Large intestine (tissue), 3 donors: ENCODE measurements around the gene STX8. TPM values are rescaled to one million over a fixed set of nuclear protein-coding genes. Genes with fewer than 3 reads are reported as not detected.
"Not testable (repeated sequence)": the region's sequence is repeated elsewhere in the genome, so short reads cannot be mapped to it uniquely, and the experiment has no call there.

ENCODE experiments used
- DNase-seq, 2 donors: peaks; one replicate each; pipeline versions ENCODE4 v3.0.0 to v3.0.0-alpha.2; 2013
- H3K27ac ChIP-seq: one replicate; pipeline ENCODE4 v1.5.1; 2013; ENCODE audit warnings: low read length
- H3K27me3 ChIP-seq: 2 replicates; pipeline ENCODE4 v1.6.1; 2013; ENCODE audit warnings: low read length; ENCODE audit not compliant: control insufficient read depth, insufficient read depth
- H3K36me3 ChIP-seq: 2 replicates; pipeline ENCODE4 v1.6.1; 2013; ENCODE audit warnings: low read length; ENCODE audit not compliant: control insufficient read depth, insufficient read depth
- H3K4me1 ChIP-seq: one replicate; pipeline ENCODE4 v1.6.1; 2013; ENCODE audit warnings: low read length; ENCODE audit not compliant: control insufficient read depth, insufficient read depth
- H3K4me3 ChIP-seq: one replicate; pipeline ENCODE4 v1.5.1; 2013; ENCODE audit warnings: low read length
- H3K9me3 ChIP-seq: one replicate; pipeline ENCODE4 v1.6.1; 2013; ENCODE audit warnings: mild to moderate bottlenecking, low read depth, low read length, moderate library complexity; ENCODE audit not compliant: control insufficient read depth
- WGBS: methylation state at CpG from one replicate; pipeline ENCODE4 v1.1.5; 2013; ENCODE audit warnings: low lambda C conversion rate; ENCODE audit not compliant: insufficient coverage; 5-methylcytosine and 5-hydroxymethylcytosine counted together
- polyA plus RNA-seq: library from polyadenylated mRNA; unstranded; fragments of 120-200 nt; gene quantifications from one replicate; pipeline ENCODE4 v1.2.1, GENCODE V29; 2013

The STX8 gene
- polyA plus RNA-seq, 1 donor, result 53.6 TPM

GRCh38 chr17:9258115-9259015, 317.3 kb downstream of the STX8 start:
- no peak for DNase-seq
- Histone ChIP-seq H3K4me1 (peaks cover 45% of the 10 kb centered on the region), H3K9me3 (no peaks in the 10 kb centered on the region), H3K36me3 (no peaks in the 10 kb centered on the region), H3K4me3 (no peak overlapping the region), H3K27me3 (no peaks in the 10 kb centered on the region), H3K27ac (no peak overlapping the region)
- 95% methylated on average over 3 of the region's 15 CpGs for WGBS

GRCh38 chr17:9257630-9257965, 318.0 kb downstream of the STX8 start:
- WGBS, result no CpG with 5 or more reads among the region's 9 CpGs
- H3K27ac ChIP-seq, result not testable (repeated sequence)

GRCh38 chr17:9256751-9257629, 318.6 kb downstream of the STX8 start:
- Histone ChIP-seq H3K36me3 (no peaks in the 10 kb centered on the region), H3K27ac (peak overlapping the region; percentile 39), H3K4me3 (no peak overlapping the region), H3K4me1 (peaks cover 47% of the 10 kb centered on the region), H3K27me3 (no peaks in the 10 kb centered on the region), H3K9me3 (no peaks in the 10 kb centered on the region)
- DNase-seq, result peak in 1 of 2 donors; percentile 80
- WGBS, result no CpG with 5 or more reads among the region's 19 CpGs

More at GRCh38 chr17:9257630-9257965, 318.0 kb downstream of the STX8 start:
- H3K27me3 ChIP-seq, H3K9me3 ChIP-seq, H3K36me3 ChIP-seq, DNase-seq, H3K4me3 ChIP-seq: not testable (repeated sequence)
- peaks cover 50% of the 10 kb centered on the region for H3K4me1 ChIP-seq

GRCh38 chr17:9256361-9256750, 319.3 kb downstream of the STX8 start:
- no peak for DNase-seq
- 43% methylated on average over 1 of the region's 6 CpGs for WGBS
- H3K27ac ChIP-seq, result peak overlapping the region; percentile 39
- H3K9me3 ChIP-seq, result no peaks in the 10 kb centered on the region
- H3K4me1 ChIP-seq, result peaks cover 41% of the 10 kb centered on the region
- H3K36me3 ChIP-seq, result peaks cover under 1% of the 10 kb centered on the region
- H3K4me3 ChIP-seq, result no peak overlapping the region
- no peaks in the 10 kb centered on the region for H3K27me3 ChIP-seq

GRCh38 chr17:9255833-9256232, 319.8 kb downstream of the STX8 start:
- peak in 1 of 2 donors; percentile 2 for DNase-seq
- peaks cover 2% of the 10 kb centered on the region for H3K36me3 ChIP-seq
- no peaks in the 10 kb centered on the region for H3K9me3 ChIP-seq
- WGBS, result no CpG with 5 or more reads among the region's 6 CpGs
- H3K27ac ChIP-seq, result no peak overlapping the region
- H3K4me1 ChIP-seq, result peaks cover 36% of the 10 kb centered on the region
- H3K4me3 ChIP-seq, result no peak overlapping the region
- no peaks in the 10 kb centered on the region for H3K27me3 ChIP-seq

GRCh38 chr17:9254841-9255240, 320.8 kb downstream of the STX8 start:
- H3K27me3 ChIP-seq, result no peaks in the 10 kb centered on the region
- no peaks in the 10 kb centered on the region for H3K9me3 ChIP-seq
- no CpG with 5 or more reads among the region's 2 CpGs for WGBS
- no peak overlapping the region for H3K27ac ChIP-seq
- no peak for DNase-seq
- H3K4me1 ChIP-seq, result peaks cover 32% of the 10 kb centered on the region
- peaks cover 2% of the 10 kb centered on the region for H3K36me3 ChIP-seq
- H3K4me3 ChIP-seq, result no peak overlapping the region

- H3K4me1 ChIP-seq, result peaks cover 25% of the 10 kb centered on the region
- H3K27ac ChIP-seq, result peak overlapping the region; percentile 20
- H3K9me3 ChIP-seq, result no peaks in the 10 kb centered on the region
- peaks cover 13% of the 10 kb centered on the region for H3K36me3 ChIP-seq
- no CpG with 5 or more reads among the region's 3 CpGs for WGBS
- no peaks in the 10 kb centered on the region for H3K27me3 ChIP-seq
- no peak overlapping the region for H3K4me3 ChIP-seq
- peak in 1 of 2 donors; percentile 78 for DNase-seq
Measured at GRCh38 chr17:9253308-9253707, 322.3 kb downstream of the STX8 start.

- Histone ChIP-seq H3K27ac (no peak overlapping the region), H3K4me3 (no peak overlapping the region), H3K36me3 (peaks cover 13% of the 10 kb centered on the region), H3K4me1 (peaks cover 13% of the 10 kb centered on the region), H3K9me3 (no peaks in the 10 kb centered on the region), H3K27me3 (no peaks in the 10 kb centered on the region)
- DNase-seq, result no peak
- WGBS, result no CpG with 5 or more reads among the region's 12 CpGs
Measured at GRCh38 chr17:9251273-9251672, 324.3 kb downstream of the STX8 start.

GRCh38 chr17:9249245-9249953, 326.2 kb downstream of the STX8 start:
- no CpG with 5 or more reads among the region's 21 CpGs for WGBS
- Histone ChIP-seq H3K27ac (no peak overlapping the region), H3K4me1 (peaks cover 7% of the 10 kb centered on the region), H3K27me3 (no peaks in the 10 kb centered on the region), H3K4me3 (no peak overlapping the region), H3K9me3 (no peaks in the 10 kb centered on the region), H3K36me3 (peaks cover 13% of the 10 kb centered on the region)
- no peak for DNase-seq

- no peaks in the 10 kb centered on the region for H3K9me3 ChIP-seq
- no peak overlapping the region for H3K27ac ChIP-seq
- H3K36me3 ChIP-seq, result peaks cover 13% of the 10 kb centered on the region
- no peaks in the 10 kb centered on the region for H3K27me3 ChIP-seq
- no peak for DNase-seq
- no peak overlapping the region for H3K4me3 ChIP-seq
- peaks cover 7% of the 10 kb centered on the region for H3K4me1 ChIP-seq
- WGBS, result 100% methylated on average over 2 of the region's 21 CpGs
Measured at GRCh38 chr17:9247401-9247938, 328.1 kb downstream of the STX8 start.
